NOMO-1 (cell line): Measurements from ENCODE around the gene GJA1.
"Not testable (repeated sequence)": the region's sequence is repeated elsewhere in the genome, so short reads cannot be mapped to it uniquely, and the experiment has no call there.

ENCODE experiments used
- DNase-seq, 2 experiments: peaks; one replicate each; lab custom pipeline; 2025; ENCODE audit not compliant: unreplicated experiment in 2 of 2; lab: John Stamatoyannopoulos, UW

GJA1 gene

GRCh38 chr6:121435444-121436069, at the start of gene GJA1:
GJA1 (plus strand) TSS chr6:121435646; CDS start chr6:121446848, 11,202 bp downstream.
- no peak for DNase-seq

DNA sequence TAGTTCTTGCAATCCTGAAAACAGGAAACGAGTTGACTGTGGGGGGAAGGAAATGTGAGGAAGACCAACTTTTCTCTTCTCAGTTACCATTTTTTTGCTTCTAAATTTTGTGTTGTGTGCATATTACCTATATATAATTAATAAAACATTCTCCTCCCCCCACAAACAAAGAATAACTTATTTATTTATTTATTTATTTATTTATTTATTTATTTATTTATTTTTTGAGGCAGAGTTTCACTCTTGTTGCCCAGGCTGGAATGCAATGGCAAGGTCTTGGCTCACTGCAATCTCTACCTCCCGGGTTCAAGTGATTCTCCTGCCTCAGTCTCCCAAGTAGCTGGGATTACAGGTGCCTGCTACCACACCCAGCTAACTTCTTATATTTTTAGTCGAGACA, 48.9 kb upstream of the GJA1 start:
- not testable (repeated sequence) for DNase-seq

DNA sequence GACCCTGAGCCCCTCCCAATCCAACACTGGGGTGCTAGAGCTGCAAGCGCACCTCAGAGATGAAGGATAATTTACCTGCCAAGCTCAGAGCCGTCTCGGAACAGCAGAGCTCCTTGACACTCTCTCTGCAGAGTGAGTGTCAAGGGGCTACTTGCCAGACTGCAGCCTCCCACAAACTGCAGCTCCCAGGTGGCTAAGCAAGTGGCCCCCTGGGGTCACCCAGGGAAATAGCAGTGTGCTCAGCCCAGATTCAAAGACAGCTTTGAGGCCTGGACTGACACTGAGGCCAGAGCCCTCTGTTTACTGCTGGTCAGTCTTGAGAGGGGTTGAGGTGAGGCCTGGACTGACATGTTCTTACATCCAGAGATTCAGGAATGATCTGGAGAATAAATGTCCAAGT, 46.0 kb upstream of the GJA1 start:
- no peak for DNase-seq

GRCh38 chr6:121393731-121394505, 41.5 kb upstream of the GJA1 start:
- no peak for DNase-seq

DNA sequence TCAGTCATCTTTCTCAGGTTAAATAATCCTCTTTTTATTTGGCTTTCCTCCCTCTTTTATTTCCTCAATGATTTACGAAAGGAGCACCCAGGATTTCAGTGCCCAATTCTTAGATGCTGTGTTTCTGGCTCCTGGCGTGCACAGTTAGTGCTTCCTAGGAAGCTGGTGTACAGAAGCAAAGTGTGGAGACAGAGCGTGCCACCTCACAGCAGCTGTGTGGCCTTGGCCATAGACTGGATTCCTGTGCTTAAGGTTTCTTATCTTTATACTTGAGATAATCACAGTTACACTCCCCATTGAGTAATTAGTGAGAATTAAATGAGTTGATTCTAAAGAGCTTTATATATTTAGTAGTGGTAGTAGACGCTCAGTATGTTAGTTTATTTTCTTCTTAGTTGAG, 39.7 kb upstream of the GJA1 start:
- no peak for DNase-seq

DNA sequence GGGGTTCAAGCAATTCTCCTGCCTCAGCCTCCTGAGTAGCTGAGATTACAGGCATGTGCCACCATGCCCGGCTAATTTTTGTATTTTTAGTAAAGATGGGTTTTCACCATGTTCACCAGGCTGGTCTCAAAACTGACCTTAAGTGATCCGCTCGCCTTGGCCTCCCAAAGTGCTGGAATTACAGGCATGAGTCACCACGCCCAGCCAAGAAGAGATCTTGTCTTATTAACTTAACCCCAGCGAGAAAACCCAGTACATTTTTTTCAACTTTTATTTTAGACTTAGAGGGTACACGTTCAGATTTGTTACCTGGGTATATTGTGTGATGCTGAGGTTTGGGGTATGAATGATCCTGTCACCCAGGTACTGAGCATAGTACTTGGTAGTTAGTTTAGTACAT, 38.3 kb upstream of the GJA1 start:
- DNase-seq, result not testable (repeated sequence)

GRCh38 chr6:121398127-121398526, 37.3 kb upstream of the GJA1 start:
- no peak for DNase-seq

DNA sequence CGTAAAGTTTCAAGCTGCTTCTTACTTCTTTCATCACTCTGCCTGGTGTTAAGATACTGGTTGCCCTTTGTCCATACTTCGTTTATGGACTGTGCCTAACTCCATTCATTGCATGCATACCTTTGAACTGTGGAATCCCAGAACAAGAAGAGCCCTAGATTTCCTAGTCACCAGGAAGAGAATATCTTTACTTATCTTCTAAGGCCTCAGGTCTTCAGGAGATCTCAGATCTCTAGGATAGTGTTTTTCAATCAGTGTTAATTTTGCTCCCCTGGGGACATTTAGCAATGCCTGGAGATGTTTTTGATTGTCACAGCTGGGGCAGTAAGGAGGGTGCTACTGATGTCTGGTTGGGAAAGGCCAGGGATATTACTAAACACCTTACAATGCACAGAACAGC, 35.5 kb upstream of the GJA1 start:
- no peak for DNase-seq

- DNase-seq, result no peak
Measured at GRCh38 chr6:121403964-121404363, 31.5 kb upstream of the GJA1 start.

DNA sequence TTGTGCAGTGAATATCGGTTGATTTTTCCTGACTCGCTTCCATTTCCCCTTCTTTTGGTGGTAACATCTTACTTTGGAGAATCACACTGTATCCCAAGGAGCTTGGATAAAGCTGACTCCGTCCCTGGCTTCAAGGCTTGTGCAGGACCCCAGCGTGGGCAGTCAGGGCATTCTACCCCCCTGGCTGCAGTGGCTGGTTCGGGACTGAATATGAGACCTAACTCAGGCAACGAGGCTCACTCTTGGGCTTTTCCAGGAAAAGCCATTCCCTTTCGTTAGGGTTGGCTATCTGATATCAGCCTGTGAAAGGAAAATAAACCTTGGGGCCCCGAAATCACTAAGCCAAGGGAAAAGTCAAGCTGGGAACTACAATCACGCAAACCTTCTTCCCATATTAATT, 30.1 kb upstream of the GJA1 start:
- DNase-seq, result no peak

DNA sequence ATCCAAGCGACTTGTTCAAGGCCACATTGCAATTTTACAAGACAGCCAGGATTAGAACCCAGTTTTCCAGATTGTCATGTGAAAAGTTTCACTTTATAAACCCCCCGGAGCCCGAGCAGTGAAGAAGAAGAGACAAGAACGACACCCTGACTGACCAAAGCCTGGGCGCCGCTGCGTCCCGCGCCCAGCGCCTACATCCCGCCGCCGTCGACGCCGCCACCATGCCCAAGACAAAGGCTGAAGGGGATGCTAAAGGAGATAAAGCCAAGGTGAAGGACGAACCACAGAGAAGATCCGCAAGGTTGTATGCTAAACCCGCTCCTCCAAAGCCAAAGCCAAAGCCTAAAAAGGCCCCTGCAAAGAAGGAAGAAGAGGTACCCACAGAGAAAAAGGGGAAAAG, 27.1 kb upstream of the GJA1 start:
- DNase-seq, result no peak

DNA sequence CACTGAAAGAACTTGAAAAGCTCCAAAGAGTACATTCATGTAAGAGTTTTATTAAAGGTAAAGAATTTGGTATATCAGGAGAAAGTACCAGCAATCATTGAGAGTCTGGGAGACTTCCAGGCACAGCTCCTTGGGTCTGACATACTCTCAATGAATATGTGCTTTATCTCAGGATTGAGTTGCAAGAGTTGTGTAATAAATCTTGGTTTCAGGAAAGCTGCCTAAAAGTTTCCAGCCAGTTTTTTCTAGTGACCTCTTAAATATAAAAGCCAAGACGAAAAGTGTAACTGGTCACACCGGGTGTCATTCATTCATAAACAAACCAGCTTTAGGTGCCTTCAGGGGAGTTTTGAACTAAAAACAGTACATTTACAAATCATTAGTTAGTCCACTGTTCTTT, 21.6 kb upstream of the GJA1 start:
- DNase-seq, result no peak

DNA sequence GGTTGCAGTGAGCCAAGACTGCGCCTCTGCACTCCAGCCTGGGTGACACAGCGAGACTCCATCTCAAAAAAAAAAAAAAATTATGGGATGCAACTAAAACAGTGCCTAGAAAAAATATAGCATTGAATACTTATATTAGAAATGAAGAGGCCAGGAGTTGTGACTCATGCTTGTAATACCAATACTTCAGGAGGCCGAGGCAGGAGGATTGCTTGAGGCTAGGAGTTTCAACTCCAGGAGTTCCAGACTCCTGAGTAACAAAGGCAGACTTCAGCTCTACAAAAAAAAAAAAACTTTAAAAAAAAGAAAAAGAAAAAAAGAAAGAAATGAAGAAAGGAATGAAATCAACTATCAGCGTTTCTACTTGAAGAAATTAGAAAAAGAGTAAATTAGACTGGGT, 17.1 kb upstream of the GJA1 start:
- DNase-seq, result no peak

DNA sequence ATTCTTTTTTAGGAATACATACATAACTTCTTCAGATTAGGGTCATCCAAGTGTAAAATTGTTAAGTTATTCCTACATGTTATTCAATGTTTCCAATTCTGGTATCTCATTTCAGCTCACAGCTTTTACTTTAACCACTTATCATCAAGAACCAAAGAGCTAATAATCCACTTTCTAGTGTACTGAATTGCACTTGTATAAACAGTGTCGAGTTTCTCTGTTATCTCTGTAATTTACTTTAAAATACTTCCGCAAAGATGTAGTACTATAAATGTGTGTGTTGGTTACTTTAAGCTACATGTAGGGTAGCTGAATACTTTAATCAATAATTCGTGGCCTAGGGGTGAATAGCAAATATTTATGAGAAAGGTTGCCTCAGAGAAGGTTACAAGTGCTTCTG, 8.8 kb upstream of the GJA1 start:
- DNase-seq, result no peak

DNA sequence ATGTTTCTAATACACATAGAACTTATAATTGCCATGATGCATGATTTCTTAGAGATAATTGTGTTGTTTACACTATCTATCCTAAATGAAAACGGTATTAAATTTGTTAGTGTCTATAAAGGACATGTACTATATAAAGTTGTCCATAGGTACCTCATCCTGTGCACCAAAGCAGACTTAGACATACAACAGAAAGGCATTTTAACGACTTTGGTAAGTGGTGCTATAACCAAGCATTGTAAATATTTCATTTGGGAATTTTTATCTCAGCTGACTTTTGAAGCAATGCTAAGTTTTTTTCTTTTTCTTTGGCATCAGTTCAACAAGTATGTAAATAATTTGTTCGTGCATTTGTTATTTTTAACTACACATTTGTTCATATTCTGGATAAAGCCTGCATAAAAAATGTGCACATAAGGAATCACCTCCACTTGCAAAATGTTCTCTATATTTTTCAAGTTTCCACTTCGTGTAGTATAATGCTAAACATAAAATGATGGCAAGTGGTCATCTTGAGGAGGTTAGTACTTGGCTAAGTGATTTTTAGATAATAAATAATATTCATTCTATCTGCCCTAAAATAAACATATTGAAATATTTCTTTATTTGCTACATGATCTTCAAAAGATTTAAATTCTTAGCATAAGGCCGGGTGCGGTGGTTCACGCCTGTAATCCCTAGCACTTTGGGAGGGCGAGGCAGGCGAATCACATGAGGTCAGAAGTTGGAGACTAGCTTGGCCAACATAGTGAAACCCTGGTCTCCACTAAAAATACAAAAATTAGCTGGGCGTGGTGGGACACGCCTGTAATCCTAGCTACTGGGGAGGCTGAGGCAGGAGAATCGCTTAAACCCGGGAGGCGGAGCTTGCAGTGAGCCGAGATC, 6.3 kb upstream of the GJA1 start:
- no peak for DNase-seq

DNA sequence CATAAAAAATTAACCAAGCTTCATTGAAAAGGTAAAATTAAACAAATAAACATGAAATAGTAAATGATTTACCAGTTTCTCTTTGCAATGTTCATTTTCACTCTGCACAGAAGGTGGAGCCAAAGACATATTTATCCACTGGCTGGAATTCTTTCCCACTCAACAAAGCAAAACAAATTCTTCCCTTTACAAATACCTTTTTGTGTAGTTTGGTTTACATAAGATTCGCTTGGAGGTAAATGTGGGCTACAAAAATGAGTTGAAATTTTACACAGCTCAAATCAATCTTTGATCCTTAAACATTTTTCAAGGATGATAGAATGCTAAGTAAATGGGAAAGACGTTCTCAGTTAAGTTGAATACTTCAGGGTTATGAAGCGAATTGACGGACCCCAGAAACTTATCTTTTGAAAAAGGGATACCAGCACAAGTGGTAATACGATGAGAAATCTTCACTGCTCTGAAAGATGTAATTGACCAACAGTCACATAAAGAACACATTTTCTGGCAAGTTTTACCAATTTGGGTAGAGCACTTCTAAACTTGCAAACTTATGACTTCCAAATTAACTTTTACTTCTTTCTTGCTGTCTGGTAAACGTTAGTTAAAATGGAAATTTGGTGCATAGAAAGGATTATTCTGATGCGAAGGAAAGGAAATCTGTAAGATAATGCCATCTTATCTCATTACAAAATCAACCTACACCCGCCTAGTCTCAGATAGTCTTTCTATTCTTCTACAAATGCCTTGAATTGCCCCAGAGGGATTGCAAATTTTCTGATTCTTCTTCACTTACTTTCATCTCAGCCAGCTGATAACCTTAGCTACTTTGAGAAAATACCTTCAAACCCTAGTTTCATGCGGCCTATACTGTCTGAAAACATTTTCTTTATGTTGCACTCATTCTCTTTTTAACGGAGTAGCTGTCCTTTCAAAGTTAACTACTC, 4.7 kb upstream of the GJA1 start:
- DNase-seq, result no peak

GRCh38 chr6:121431776-121432175, 3.7 kb upstream of the GJA1 start:
- DNase-seq, result not testable (repeated sequence)

- no peak for DNase-seq
Measured at GRCh38 chr6:121434037-121434770, 1.2 kb upstream of the GJA1 start.

DNA sequence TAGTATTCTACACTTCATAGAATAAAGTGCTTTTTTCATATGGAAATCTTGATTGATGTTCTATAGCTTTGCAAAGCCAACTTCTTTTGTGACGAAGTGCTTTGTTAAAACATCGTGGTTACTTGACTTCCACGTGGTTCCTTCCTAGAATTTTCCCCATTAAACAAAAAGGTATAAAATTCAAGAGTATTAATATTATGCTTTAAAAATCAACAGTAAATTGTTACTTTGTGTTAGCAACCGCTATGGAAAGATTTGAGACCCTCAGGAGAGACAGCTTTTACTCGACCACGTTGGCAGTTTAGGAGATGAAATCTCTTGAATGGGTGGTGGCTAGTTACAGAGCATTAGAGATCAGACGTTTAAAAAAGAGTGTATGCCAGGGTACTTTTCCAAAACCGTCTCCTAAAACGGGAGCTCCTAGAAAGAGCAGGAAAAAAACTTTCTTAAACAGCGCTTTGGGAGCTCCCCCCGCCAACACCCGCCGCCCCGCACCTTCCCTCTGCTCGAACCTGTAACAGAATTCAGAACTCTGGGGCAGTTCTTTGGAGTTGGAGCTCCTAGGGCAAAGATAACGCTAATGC, 920 bp downstream of the GJA1 start:
- no peak for DNase-seq
